ENCODE results near the gene CTCF. TPM values are rescaled to one million over a fixed set of nuclear protein-coding genes. Genes with fewer than 3 reads are reported as not detected.

CTCF gene
- total and polyA plus RNA-seq, 10 of the 15 experiments (the other 5 are each of a cell fraction or from before 2014, with no cell fraction given) = 9.1 to 55.0 (median 41.8) TPM

DNA sequence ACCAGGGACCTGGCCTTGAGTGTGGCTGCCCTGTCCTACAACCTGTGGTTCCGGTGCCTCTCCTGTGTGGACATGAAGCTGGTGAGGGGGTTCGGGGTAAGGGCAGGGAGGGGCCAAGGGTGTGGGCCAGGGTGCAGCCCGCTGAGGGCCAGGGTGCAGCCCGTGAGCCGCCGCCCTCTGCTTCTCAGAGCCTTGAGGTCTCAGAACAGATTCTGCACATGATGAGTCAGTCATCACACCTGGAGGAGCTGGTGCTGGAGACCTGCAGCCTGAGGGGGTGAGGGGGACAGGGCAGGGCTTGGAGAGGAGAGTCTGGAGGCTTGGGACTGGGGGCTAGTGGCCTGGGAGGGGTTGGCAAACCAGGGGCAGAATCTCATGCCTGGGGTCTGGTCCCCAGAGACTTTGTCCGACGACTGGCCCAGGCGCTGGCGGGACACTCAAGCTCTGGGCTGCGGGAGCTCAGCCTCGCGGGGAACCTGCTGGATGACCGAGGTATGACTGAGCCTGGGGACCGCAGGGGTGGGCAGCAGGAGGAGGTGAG is 84.9 kb downstream of the CTCF start:
- peaks cover 11% of the 10 kb centered on the region for H3K79me2 ChIP-seq (ENCODE audit: control insufficient read depth, insufficient read depth, low read length)
- H3K9me3 ChIP-seq (replicated peaks; ENCODE audit: control insufficient read depth, insufficient read depth, low read length) = no peaks in the 10 kb centered on the region
- H3K36me3 ChIP-seq (ENCODE audit: control insufficient read depth in 2 of 2, insufficient read depth in 2 of 2, low read length in 1 of 2) = peaks cover 0 to 3% of the 10 kb centered on the region in 2 experiments; a peak in 3 of 4 replicates
- no peaks in the 10 kb centered on the region for H3K27me3 ChIP-seq (replicated peaks in 1 of 2; ENCODE audit: control insufficient read depth in 2 of 2, insufficient read depth in 2 of 2, low read length in 1 of 2)
- POLR2A ChIA-PET = no interaction called here
- SMC1A ChIA-PET (ENCODE audit: uncharacterized antibody, unreplicated experiment) = interaction anchor here (7.6 kb wide), 1 partner anchor 126 kb away, joined by 41 read pairs; no protein-coding TSS in a partner anchor
- ATAC-seq (no peak), FAIRE-seq (no peak), DNase-seq (ENCODE audit: low read depth, low spot score) (no peak)
- H2AFZ ChIP-seq (ENCODE audit: control insufficient read depth, low read depth, low read length) = no peak overlapping the region
- RAD21 ChIA-PET (ENCODE audit: unreplicated experiment) = interaction anchor here (0.9 kb wide), 1 partner anchor 23 kb away, joined by 3 read pairs; no protein-coding TSS in a partner anchor
- H3K9ac ChIP-seq (ENCODE audit: control insufficient read depth, insufficient read depth, low read length) = no peak overlapping the region
- H3K4me3 ChIP-seq = no peak overlapping the region
- H3K27ac ChIP-seq (ENCODE audit: control insufficient read depth, insufficient read depth) = no peak overlapping the region
- H4K20me1 ChIP-seq (ENCODE audit: control insufficient read depth, insufficient read depth) = no peaks in the 10 kb centered on the region
- no peak for TF ChIP-seq WRNIP1 (IDR thresholded peaks at IDR 0.05; ENCODE audit: borderline replicate concordance, low read depth, low read length)
- no peak for TF ChIP-seq ESRRA (IDR thresholded peaks at IDR 0.05; ENCODE audit: low read length)
- TF ChIP-seq IKZF1 (conservative IDR thresholded peaks at IDR 0.05) = no peak
- TF ChIP-seq RB1 (IDR thresholded peaks at IDR 0.05; ENCODE audit: borderline replicate concordance) = no peak
- TF ChIP-seq, protein P1, sequence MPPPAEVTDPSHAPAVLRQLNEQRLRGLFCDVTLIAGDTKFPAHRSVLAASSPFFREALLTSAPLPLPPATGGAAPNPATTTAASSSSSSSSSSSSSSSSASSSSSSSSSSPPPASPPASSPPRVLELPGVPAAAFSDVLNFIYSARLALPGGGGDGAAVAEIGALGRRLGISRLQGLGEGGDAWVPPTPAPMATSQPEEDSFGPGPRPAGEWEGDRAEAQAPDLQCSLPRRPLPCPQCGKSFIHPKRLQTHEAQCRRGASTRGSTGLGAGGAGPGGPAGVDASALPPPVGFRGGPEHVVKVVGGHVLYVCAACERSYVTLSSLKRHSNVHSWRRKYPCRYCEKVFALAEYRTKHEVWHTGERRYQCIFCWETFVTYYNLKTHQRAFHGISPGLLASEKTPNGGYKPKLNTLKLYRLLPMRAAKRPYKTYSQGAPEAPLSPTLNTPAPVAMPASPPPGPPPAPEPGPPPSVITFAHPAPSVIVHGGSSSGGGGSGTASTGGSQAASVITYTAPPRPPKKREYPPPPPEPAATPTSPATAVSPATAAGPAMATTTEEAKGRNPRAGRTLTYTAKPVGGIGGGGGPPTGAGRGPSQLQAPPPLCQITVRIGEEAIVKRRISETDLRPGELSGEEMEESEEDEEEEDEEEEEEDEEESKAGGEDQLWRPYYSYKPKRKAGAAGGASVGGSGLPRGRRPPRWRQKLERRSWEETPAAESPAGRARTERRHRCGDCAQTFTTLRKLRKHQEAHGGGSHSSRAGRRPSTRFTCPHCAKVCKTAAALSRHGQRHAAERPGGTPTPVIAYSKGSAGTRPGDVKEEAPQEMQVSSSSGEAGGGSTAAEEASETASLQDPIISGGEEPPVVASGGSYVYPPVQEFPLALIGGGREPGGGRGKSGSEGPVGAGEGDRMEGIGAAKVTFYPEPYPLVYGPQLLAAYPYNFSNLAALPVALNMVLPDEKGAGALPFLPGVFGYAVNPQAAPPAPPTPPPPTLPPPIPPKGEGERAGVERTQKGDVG (CRISPR knock-in tag; IDR thresholded peaks at IDR 0.05) = no peak
- no peak for TF ChIP-seq YY1 (IDR thresholded peaks at IDR 0.05; ENCODE audit: low read depth, low read length)
- CTCF ChIA-PET = interaction anchor here (1.5 to 9.0 kb wide), 4 partner anchors 13 to 127 kb away, joined by 4 to 138 read pairs (median 60); partner anchors contain the start of gene ACD
- 83% methylated on average over 15 of the region's 15 CpGs for WGBS (ENCODE audit: insufficient coverage, insufficient replicate concordance, low lambda C conversion rate, missing lambda C conversion rate)
- no TSS peak for BruUV-seq (replicated peaks)
- intact Hi-C loops (cut with micrococcal nuclease; ENCODE audit: unreplicated experiment) (no loop called here), in situ Hi-C loops (cut with MboI) (no loop called here)
- no peak overlapping the region for H3K4me2 ChIP-seq (ENCODE audit: control insufficient read depth, insufficient read depth)
- peaks cover 11% of the 10 kb centered on the region; the same call in 1 of the 2 replicates for H3K4me1 ChIP-seq (ENCODE audit: control insufficient read depth, insufficient read depth, low read length)
